Prostate gland (tissue), 2 donors: Measurements from ENCODE around the gene SERINC3. TPM values are rescaled to one million over a fixed set of nuclear protein-coding genes. Genes with fewer than 3 reads are reported as not detected.

Experiments
- DNase-seq: peaks from one replicate; pipeline ENCODE4 v3.0.0-alpha.2; 2019; ENCODE audit warnings: low spot score
- H3K27ac ChIP-seq, 2 donors: fragments of 200-600 bp; sonication (generic); 2 replicates each; pipeline ENCODE4 v1.5.1; 2017 to 2019
- H3K27me3 ChIP-seq: fragments of 200-600 bp; sonication (generic); replicated peaks from 2 replicates; pipeline ENCODE4 v1.5.1; 2019; ENCODE audit not compliant: insufficient read depth
- H3K36me3 ChIP-seq, 2 donors: fragments of 200-600 bp; sonication (generic); 1 replicate in 1 of 2; 2 replicates in 1 of 2; pipeline versions ENCODE4 v1.5.1 to v1.8.1; 2017 to 2019
- H3K4me1 ChIP-seq: fragments of 200-600 bp; sonication (generic); replicated peaks from 2 replicates; pipeline ENCODE4 v1.5.1; 2019
- H3K4me3 ChIP-seq, 2 donors: fragments of 200-600 bp; sonication (generic); 2 replicates each; pipeline ENCODE4 v1.5.1; 2017 to 2019
- H3K9me3 ChIP-seq: fragments of 200-600 bp; sonication (generic); 2 replicates; pipeline ENCODE4 v1.5.1; 2017
- POLR2A ChIP-seq: fragments of 450-650 bp; IDR thresholded peaks from one replicate; pipeline ENCODE4 v1.6.1; 2016; ENCODE audit warnings: antibody characterized with exemption, mild to moderate bottlenecking
- POLR2AphosphoS5 ChIP-seq: sonication (generic); formaldehyde crosslinking; IDR thresholded peaks from one replicate; pipeline ENCODE4 v1.6.1; 2017; ENCODE audit warnings: antibody characterized with exemption
- WGBS: methylation state at CpG from one replicate; pipeline ENCODE4 v1.1.5; 2018; 5-methylcytosine and 5-hydroxymethylcytosine counted together
- intact Hi-C: fragments of 100-400 bp; cut with DNase I; formaldehyde crosslinking; loops from one replicate; pipeline ENCODE4 v1.14.2; 2022
- total RNA-seq, 2 donors: library from RNA; depleted of rRNA; stranded (reverse); fragments of >200 nt; gene quantifications; one replicate each; pipeline ENCODE4 v1.1.0, GENCODE V29; 2016
- TF ChIP-seq, protein P1 (sequence below), 4 experiments: fragments of 200-600 bp in 2 of 4; fragments of 450-650 bp in 2 of 4; sonication (generic) in 2 of 4; IDR thresholded peaks; 1 replicate in 3 of 4; 2 replicates in 1 of 4; pipeline ENCODE4 v1.5.1; 2016 to 2019; ENCODE audit warnings: antibody characterized with exemption in 4 of 4, mild to moderate bottlenecking in 2 of 4, moderate library complexity in 2 of 4

The SERINC3 gene
- total RNA-seq: 100 to 1,000 TPM in 1 of 2 donors, 10 to 100 TPM in 1; 89.1 to 141 TPM

- WGBS: under 1% methylated on average over 47 of the region's 49 CpGs
- Histone ChIP-seq H3K27ac (peak within 1 kb of the TSS; percentile 97 to 100), H3K9me3 (no peaks in the 10 kb centered on the region), H3K36me3 (no peaks in the 10 kb centered on the region), H3K27me3 (no peaks in the 10 kb centered on the region), H3K4me1 (peaks cover 8% of the 10 kb centered on the region), H3K4me3 (peak within 1 kb of the TSS; percentile 81 to 100)
- DNase-seq: peak; percentile 95
- TF ChIP-seq POLR2AphosphoS5 (peak; percentile 97), POLR2A (peak; percentile 91)
- TF ChIP-seq, protein P1, sequence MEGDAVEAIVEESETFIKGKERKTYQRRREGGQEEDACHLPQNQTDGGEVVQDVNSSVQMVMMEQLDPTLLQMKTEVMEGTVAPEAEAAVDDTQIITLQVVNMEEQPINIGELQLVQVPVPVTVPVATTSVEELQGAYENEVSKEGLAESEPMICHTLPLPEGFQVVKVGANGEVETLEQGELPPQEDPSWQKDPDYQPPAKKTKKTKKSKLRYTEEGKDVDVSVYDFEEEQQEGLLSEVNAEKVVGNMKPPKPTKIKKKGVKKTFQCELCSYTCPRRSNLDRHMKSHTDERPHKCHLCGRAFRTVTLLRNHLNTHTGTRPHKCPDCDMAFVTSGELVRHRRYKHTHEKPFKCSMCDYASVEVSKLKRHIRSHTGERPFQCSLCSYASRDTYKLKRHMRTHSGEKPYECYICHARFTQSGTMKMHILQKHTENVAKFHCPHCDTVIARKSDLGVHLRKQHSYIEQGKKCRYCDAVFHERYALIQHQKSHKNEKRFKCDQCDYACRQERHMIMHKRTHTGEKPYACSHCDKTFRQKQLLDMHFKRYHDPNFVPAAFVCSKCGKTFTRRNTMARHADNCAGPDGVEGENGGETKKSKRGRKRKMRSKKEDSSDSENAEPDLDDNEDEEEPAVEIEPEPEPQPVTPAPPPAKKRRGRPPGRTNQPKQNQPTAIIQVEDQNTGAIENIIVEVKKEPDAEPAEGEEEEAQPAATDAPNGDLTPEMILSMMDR (IDR thresholded peaks at IDR 0.05): no peak
- intact Hi-C loops: loop anchor here (2.0 to 10.0 kb wide), 2 partner anchors 47 to 307 kb away; partner anchors contain the start of genes OSER1 and TTPAL
Observed at GRCh38 chr20:44521484-44522481, at the start of gene SERINC3. Gene SERINC3, minus strand, starts transcription at chr20:44522070. Its CDS starts 119 bp downstream, at chr20:44521951.

GRCh38 chr20:44571362-44571988 lies 49.6 kb upstream of the SERINC3 start:
- Histone ChIP-seq H3K4me1 (no peaks in the 10 kb centered on the region), H3K27ac (no peak overlapping the region)

GRCh38 chr20:44570367-44570766 lies 48.5 kb upstream of the SERINC3 start:
- Histone ChIP-seq H3K4me3 (no peak overlapping the region), H3K9me3 (no peaks in the 10 kb centered on the region), H3K36me3 (no peaks in the 10 kb centered on the region), H3K27ac (no peak overlapping the region), H3K4me1 (no peaks in the 10 kb centered on the region), H3K27me3 (no peaks in the 10 kb centered on the region)
- intact Hi-C loops: no loop called here
- no peak for DNase-seq
- 89% methylated on average over 1 of the region's 1 CpG for WGBS
- no peak for TF ChIP-seq POLR2A

More at GRCh38 chr20:44571362-44571988, 49.6 kb upstream of the SERINC3 start:
- Histone ChIP-seq H3K36me3 (no peaks in the 10 kb centered on the region), H3K27me3 (no peaks in the 10 kb centered on the region), H3K9me3 (no peaks in the 10 kb centered on the region), H3K4me3 (no peak overlapping the region)
- WGBS: 64% methylated on average over 6 of the region's 6 CpGs
- no peak for DNase-seq
- intact Hi-C loops: no loop called here
- TF ChIP-seq POLR2A (no peak), POLR2AphosphoS5 (no peak)
- TF ChIP-seq, protein P1 (IDR thresholded peaks at IDR 0.05): no peak

- intact Hi-C loops: no loop called here
- H3K27me3 ChIP-seq: no peaks in the 10 kb centered on the region
- no peaks in the 10 kb centered on the region for H3K4me1 ChIP-seq
- no peak for DNase-seq
- H3K4me3 ChIP-seq: no peak overlapping the region
- no peaks in the 10 kb centered on the region for H3K36me3 ChIP-seq
- no peak for TF ChIP-seq POLR2A
- TF ChIP-seq, protein P1 (IDR thresholded peaks at IDR 0.05): no peak
- no peak for TF ChIP-seq POLR2AphosphoS5
- H3K27ac ChIP-seq: no peak overlapping the region
- H3K9me3 ChIP-seq: no peaks in the 10 kb centered on the region
Observed at GRCh38 chr20:44566811-44567210, 44.9 kb upstream of the SERINC3 start.

GRCh38 chr20:44566018-44566417 lies 44.1 kb upstream of the SERINC3 start:
- no peaks in the 10 kb centered on the region for H3K27me3 ChIP-seq
- no peaks in the 10 kb centered on the region for H3K36me3 ChIP-seq
- 94% methylated on average over 3 of the region's 3 CpGs for WGBS
- DNase-seq: no peak
- no peak overlapping the region for H3K4me3 ChIP-seq
- TF ChIP-seq, protein P1 (IDR thresholded peaks at IDR 0.05): no peak
- TF ChIP-seq POLR2AphosphoS5: no peak
- no peak for TF ChIP-seq POLR2A
- H3K27ac ChIP-seq: no peak overlapping the region
- intact Hi-C loops: no loop called here
- H3K9me3 ChIP-seq: no peaks in the 10 kb centered on the region
- no peaks in the 10 kb centered on the region for H3K4me1 ChIP-seq
